OCI-LY7 (cell line): ENCODE measurements around the gene KPTN. TPM values are rescaled to one million over a fixed set of nuclear protein-coding genes. Genes with fewer than 3 reads are reported as not detected.

Source experiments
- BruUV-seq: library from RNA; stranded (reverse); fragments of 400-500 nt; replicated peaks from 2 replicates; lab custom pipeline; 2021; lab: Mats Ljungman, UMichigan
- CTCF ChIA-PET: fragments of 300-600 bp; sonication (Branson Sonifier 250); formaldehyde crosslinking; loops from one replicate; lab custom pipeline; 2022; ENCODE audit warnings: antibody characterized with exemption; ENCODE audit not compliant: unreplicated experiment; lab: Charles Lee
- POLR2A ChIA-PET: fragments of 300-600 bp; sonication (Branson Sonifier 250); formaldehyde crosslinking; loops from one replicate; lab custom pipeline; 2022; ENCODE audit warnings: antibody characterized with exemption; lab: Charles Lee
- DNase-seq: peaks from one replicate; pipeline ENCODE4 v3.0.0-alpha.2; 2015; ENCODE audit warnings: low spot score
- H2AFZ ChIP-seq: fragments of 200-600 bp; sonication (generic), shearing (Covaris generic); 2 replicates; pipeline ENCODE4 v1.6.1; 2014; ENCODE audit warnings: mild to moderate bottlenecking, antibody characterized with exemption, low read length, moderate library complexity
- H3K27ac ChIP-seq: fragments of 200-600 bp; sonication (generic); 2 replicates; pipeline ENCODE4 v1.5.1; 2014; ENCODE audit warnings: mixed run types, low read depth, mild to moderate bottlenecking, moderate library complexity, low read length, inconsistent platforms; ENCODE audit not compliant: poor library complexity, severe bottlenecking
- H3K36me3 ChIP-seq: fragments of 200-600 bp; sonication (generic); 2 replicates; pipeline ENCODE4 v1.6.1; 2014; ENCODE audit warnings: mild to moderate bottlenecking, antibody characterized with exemption, low read length, moderate library complexity, mixed read lengths; ENCODE audit not compliant: insufficient read depth
- H3K4me1 ChIP-seq: fragments of 200-600 bp; sonication (generic); 2 replicates; pipeline ENCODE4 v1.5.1; 2014; ENCODE audit warnings: mild to moderate bottlenecking, low read length; ENCODE audit not compliant: insufficient read depth, poor library complexity, severe bottlenecking
- H3K4me2 ChIP-seq: fragments of 200-600 bp; sonication (generic); 2 replicates; pipeline ENCODE4 v1.6.1; 2014; ENCODE audit warnings: mild to moderate bottlenecking, low read length
- H3K4me3 ChIP-seq: fragments of 200-600 bp; sonication (generic); 2 replicates; pipeline ENCODE4 v1.5.1; 2014; ENCODE audit warnings: mild to moderate bottlenecking, low read depth, low read length; ENCODE audit not compliant: poor library complexity, severe bottlenecking
- H3K79me2 ChIP-seq: fragments of 200-600 bp; sonication (generic); 2 replicates; pipeline ENCODE4 v1.6.1; 2016; ENCODE audit warnings: low read depth, mild to moderate bottlenecking, low read length, moderate library complexity, mixed read lengths; ENCODE audit not compliant: insufficient read depth
- H3K9me2 ChIP-seq: fragments of 200-600 bp; sonication (generic); 2 replicates; pipeline ENCODE4 v1.6.1; 2016; ENCODE audit warnings: mild to moderate bottlenecking, low read length, mixed read lengths; ENCODE audit not compliant: insufficient read depth
- H3K9me3 ChIP-seq: fragments of 200-600 bp; sonication (generic); 2 replicates; pipeline ENCODE4 v1.6.1; 2014; ENCODE audit warnings: mild to moderate bottlenecking, mixed run types, low read length, mixed read lengths
- H4K20me1 ChIP-seq: fragments of 200-600 bp; sonication (generic); 2 replicates; pipeline ENCODE4 v1.6.1; 2014; ENCODE audit warnings: mild to moderate bottlenecking, antibody characterized with exemption, low read length, moderate library complexity, mixed read lengths; ENCODE audit not compliant: insufficient read depth
- EZH2phosphoT487 ChIP-seq: fragments of 200-600 bp; sonication (generic); IDR thresholded peaks from 2 replicates; pipeline ENCODE4 v1.6.1; 2018; ENCODE audit warnings: low read depth, borderline replicate concordance, mild to moderate bottlenecking, mixed run types, antibody characterized with exemption, low read length, moderate library complexity, mixed read lengths
- intact Hi-C: fragments of 100-400 bp; cut with micrococcal nuclease; formaldehyde crosslinking; loops from one replicate; pipeline ENCODE4 v1.10.0; 2022; ENCODE audit not compliant: unreplicated experiment
- total RNA-seq, 2 experiments: library from RNA; depleted of rRNA in 1 of 2; stranded (reverse); fragments of >200 nt in 1 of 2; shearing (Covaris generic) in 1 of 2; gene quantifications; 2 replicates each; pipeline ENCODE4 v1.2.3, GENCODE V29; 2014 to 2022
- TF ChIP-seq, protein P1 (sequence below): fragments of 200-600 bp; sonication (generic); conservative IDR thresholded peaks from 2 replicates; pipeline ENCODE4 v1.5.1; 2014; ENCODE audit warnings: mild to moderate bottlenecking, antibody characterized with exemption, low read length, moderate library complexity, mixed read lengths

KPTN gene
- total RNA-seq, 2 experiments from 2014 or later = 13.6 to 14.0 TPM

DNA sequence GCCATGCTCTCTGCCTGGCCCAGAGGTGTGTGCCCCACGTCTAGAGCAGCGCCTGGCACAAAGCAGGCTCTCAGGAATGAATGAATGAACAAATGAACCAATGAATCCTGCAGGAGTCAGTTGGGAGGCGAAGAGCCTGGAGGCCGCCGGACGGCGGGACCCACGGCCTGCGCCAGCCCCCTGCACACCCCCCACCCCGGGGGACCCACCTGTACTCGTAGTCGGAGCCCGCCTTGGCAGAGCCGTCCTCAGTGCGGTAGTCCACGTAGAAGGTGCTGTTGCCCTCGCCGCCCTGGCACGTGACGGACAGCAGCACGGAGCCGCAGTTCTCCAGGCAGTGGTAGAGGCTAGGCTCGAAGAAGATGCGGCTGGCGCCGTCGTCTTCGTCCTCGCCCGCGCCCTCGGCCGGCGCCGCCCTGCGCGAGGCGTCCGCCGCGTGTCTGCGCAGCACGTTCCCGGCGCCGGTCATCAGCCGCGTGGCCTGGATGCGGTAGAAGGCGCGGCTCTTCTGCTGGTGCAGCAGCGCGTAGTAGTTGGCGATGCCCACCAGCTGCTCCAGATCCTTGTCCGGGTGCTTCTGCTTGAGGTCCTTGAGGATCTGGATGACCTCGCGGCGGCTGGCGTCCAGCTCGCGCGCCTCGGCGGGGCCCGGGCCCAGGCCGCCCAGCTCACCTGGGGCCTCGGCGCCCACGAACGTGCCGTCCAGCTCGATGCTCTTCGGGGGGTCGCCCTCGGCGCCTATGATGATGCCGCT, 27.1 kb downstream of the KPTN start:
- H3K9me3 ChIP-seq = peaks cover 8% of the 10 kb centered on the region
- H3K27ac ChIP-seq = no peak overlapping the region
- H3K9me2 ChIP-seq = no peaks in the 10 kb centered on the region
- H3K4me3 ChIP-seq = no peak overlapping the region
- TF ChIP-seq, protein P1, sequence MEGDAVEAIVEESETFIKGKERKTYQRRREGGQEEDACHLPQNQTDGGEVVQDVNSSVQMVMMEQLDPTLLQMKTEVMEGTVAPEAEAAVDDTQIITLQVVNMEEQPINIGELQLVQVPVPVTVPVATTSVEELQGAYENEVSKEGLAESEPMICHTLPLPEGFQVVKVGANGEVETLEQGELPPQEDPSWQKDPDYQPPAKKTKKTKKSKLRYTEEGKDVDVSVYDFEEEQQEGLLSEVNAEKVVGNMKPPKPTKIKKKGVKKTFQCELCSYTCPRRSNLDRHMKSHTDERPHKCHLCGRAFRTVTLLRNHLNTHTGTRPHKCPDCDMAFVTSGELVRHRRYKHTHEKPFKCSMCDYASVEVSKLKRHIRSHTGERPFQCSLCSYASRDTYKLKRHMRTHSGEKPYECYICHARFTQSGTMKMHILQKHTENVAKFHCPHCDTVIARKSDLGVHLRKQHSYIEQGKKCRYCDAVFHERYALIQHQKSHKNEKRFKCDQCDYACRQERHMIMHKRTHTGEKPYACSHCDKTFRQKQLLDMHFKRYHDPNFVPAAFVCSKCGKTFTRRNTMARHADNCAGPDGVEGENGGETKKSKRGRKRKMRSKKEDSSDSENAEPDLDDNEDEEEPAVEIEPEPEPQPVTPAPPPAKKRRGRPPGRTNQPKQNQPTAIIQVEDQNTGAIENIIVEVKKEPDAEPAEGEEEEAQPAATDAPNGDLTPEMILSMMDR = no peak
- no peak for TF ChIP-seq EZH2phosphoT487
- no peak for DNase-seq
- H2AFZ ChIP-seq = no peak overlapping the region
- H3K36me3 ChIP-seq = no peaks in the 10 kb centered on the region
- H3K79me2 ChIP-seq = no peaks in the 10 kb centered on the region
- POLR2A ChIA-PET = no interaction called here
- no peaks in the 10 kb centered on the region for H3K4me1 ChIP-seq
- CTCF ChIA-PET = no interaction called here
- H3K4me2 ChIP-seq = no peak overlapping the region
- H4K20me1 ChIP-seq = no peaks in the 10 kb centered on the region
- intact Hi-C loops = no loop called here
- no TSS peak for BruUV-seq

DNA sequence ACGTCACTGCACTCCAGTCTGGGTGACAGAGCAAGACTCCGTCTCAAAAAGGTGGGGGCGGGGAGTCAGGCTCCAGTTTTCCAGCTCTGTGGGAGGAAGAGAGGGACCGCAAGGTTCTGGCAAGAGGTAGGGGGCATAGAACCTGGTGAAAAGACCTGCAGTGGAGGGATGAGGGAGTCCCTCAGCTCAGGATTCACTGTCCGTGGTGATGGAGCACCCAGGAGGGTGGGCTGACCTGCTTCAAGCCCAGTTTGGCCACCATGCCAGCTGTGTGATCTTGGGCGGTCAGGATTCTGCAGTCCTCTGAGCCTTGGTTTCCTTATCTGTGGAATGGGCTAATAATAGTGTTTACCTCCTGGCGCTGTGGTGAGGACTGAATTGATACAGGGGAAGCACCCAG, 33.5 kb downstream of the KPTN start:
- POLR2A ChIA-PET = interaction anchor here (0.7 kb wide), 1 partner anchor 127 kb away, joined by 3 read pairs; no protein-coding TSS in a partner anchor
- Histone ChIP-seq H2AFZ (no peak overlapping the region), H3K27ac (no peak overlapping the region), H4K20me1 (no peaks in the 10 kb centered on the region), H3K9me3 (peaks cover 2% of the 10 kb centered on the region), H3K79me2 (no peaks in the 10 kb centered on the region), H3K9me2 (no peaks in the 10 kb centered on the region), H3K36me3 (no peaks in the 10 kb centered on the region), H3K4me3 (no peak overlapping the region), H3K4me2 (no peak overlapping the region), H3K4me1 (peaks cover 4% of the 10 kb centered on the region)
- DNase-seq = no peak
- CTCF ChIA-PET = no interaction called here
- TF ChIP-seq EZH2phosphoT487 = no peak
- TF ChIP-seq, protein P1 = no peak
- intact Hi-C loops = no loop called here
- no TSS peak for BruUV-seq

DNA sequence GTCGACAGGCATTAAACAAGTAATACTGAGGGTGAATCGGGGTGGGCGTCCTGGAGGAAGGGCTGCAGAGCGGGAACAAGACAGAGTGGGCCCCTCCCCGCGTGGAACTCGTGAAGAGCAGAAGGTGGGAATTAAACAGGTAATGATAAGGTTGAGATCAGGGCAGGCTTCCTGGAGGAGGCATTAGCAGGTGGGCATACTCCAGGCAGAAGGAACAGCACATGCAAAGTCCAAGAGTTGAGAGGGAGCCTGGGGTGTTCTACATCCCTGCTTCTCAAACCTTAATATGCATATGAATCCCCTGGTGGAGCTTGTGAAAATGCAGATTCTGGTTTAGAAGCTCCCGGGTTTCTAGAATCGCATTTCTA, 35.7 kb downstream of the KPTN start:
- intact Hi-C loops = no loop called here
- Histone ChIP-seq H3K79me2 (no peaks in the 10 kb centered on the region), H3K4me2 (no peak overlapping the region), H2AFZ (no peak overlapping the region), H3K9me2 (no peaks in the 10 kb centered on the region), H3K9me3 (no peaks in the 10 kb centered on the region), H3K36me3 (no peaks in the 10 kb centered on the region), H3K4me3 (no peak overlapping the region), H3K27ac (no peak overlapping the region), H3K4me1 (peaks cover 8% of the 10 kb centered on the region), H4K20me1 (no peaks in the 10 kb centered on the region)
- CTCF ChIA-PET = no interaction called here
- TF ChIP-seq EZH2phosphoT487 = no peak
- TF ChIP-seq, protein P1 = no peak
- DNase-seq = no peak
- BruUV-seq = no TSS peak
- POLR2A ChIA-PET = no interaction called here
